Keratinocyte (primary cell): ENCODE results near the gene CSGALNACT2. TPM values are rescaled to one million over a fixed set of nuclear protein-coding genes. Genes with fewer than 3 reads are reported as not detected.

Source experiments
- DNase-seq: peaks from one replicate; pipeline ENCODE4 v3.0.0-alpha.2; 2011; ENCODE audit warnings: low read depth, missing footprints, low spot score
- FAIRE-seq: peaks from 2 replicates; lab custom pipeline; 2011; peaks lifted over from hg19 to GRCh38; lab: Jason Lieb, UNC
- H2AFZ ChIP-seq: 2 replicates; pipeline ENCODE4 v1.6.0; 2012; ENCODE audit warnings: low read length, control low read depth, inconsistent platforms; ENCODE audit not compliant: control insufficient read depth
- H3K27ac ChIP-seq: 2 replicates; pipeline ENCODE4 v1.5.1; 2011; ENCODE audit warnings: low read length; ENCODE audit not compliant: control insufficient read depth, insufficient read depth
- H3K27me3 ChIP-seq: 3 replicates; pipeline ENCODE4 v1.6.0; 2011; ENCODE audit warnings: low read length; ENCODE audit not compliant: control insufficient read depth, insufficient read depth; ENCODE audit errors: extremely low read depth
- H3K36me3 ChIP-seq, 2 experiments: 2 replicates in 1 of 2; 3 replicates in 1 of 2; pipeline ENCODE4 v1.5.1; 2011; ENCODE audit warnings: low read length in 2 of 2, mild to moderate bottlenecking in 1 of 2; ENCODE audit not compliant: control insufficient read depth in 2 of 2, insufficient read depth in 2 of 2; ENCODE audit errors: extremely low read depth in 1 of 2
- H3K4me1 ChIP-seq: 3 replicates; pipeline ENCODE4 v1.5.1; 2011; ENCODE audit warnings: low read length; ENCODE audit not compliant: control insufficient read depth, insufficient read depth; ENCODE audit errors: extremely low read depth
- H3K4me2 ChIP-seq: 3 replicates; pipeline ENCODE4 v1.6.0; 2011; ENCODE audit warnings: low read depth, low read length; ENCODE audit not compliant: control insufficient read depth, insufficient read depth; ENCODE audit errors: extremely low read depth
- H3K4me3 ChIP-seq, 3 experiments: fragments of 200-600 bp in 1 of 3; sonication (generic) in 1 of 3; 2 replicates in 2 of 3; 3 replicates in 1 of 3; pipeline ENCODE4 v1.5.1; 2011 to 2016; ENCODE audit warnings: low read length in 3 of 3, mild to moderate bottlenecking in 3 of 3, control low read depth in 2 of 3, inconsistent platforms in 1 of 3, low read depth in 1 of 3, mixed read lengths in 1 of 3, mixed run types in 1 of 3, moderate library complexity in 1 of 3; ENCODE audit not compliant: control insufficient read depth in 2 of 3, insufficient read depth in 2 of 3; ENCODE audit errors: extremely low read depth in 1 of 3
- H3K79me2 ChIP-seq: 2 replicates; pipeline ENCODE4 v1.6.0; 2012; ENCODE audit warnings: low read length; ENCODE audit not compliant: control insufficient read depth, insufficient read depth
- H3K9ac ChIP-seq: 3 replicates; pipeline ENCODE4 v1.6.0; 2011; ENCODE audit warnings: low read length; ENCODE audit not compliant: control insufficient read depth, insufficient read depth; ENCODE audit errors: extremely low read depth
- H3K9me1 ChIP-seq: 3 replicates; pipeline ENCODE4 v1.6.0; 2011; ENCODE audit warnings: low read length; ENCODE audit not compliant: control insufficient read depth, insufficient read depth; ENCODE audit errors: extremely low read depth
- H3K9me3 ChIP-seq: 2 replicates; pipeline ENCODE4 v1.5.1; 2012; ENCODE audit warnings: low read depth, low read length; ENCODE audit not compliant: control insufficient read depth
- H4K20me1 ChIP-seq: 3 replicates; pipeline ENCODE4 v1.6.0; 2011; ENCODE audit warnings: low read length; ENCODE audit not compliant: control insufficient read depth, insufficient read depth; ENCODE audit errors: extremely low read depth
- EZH2 ChIP-seq: IDR thresholded peaks from one replicate; pipeline ENCODE4 v1.6.1; 2012; ENCODE audit warnings: inconsistent platforms, mild to moderate bottlenecking, low read length, moderate library complexity
- dilution Hi-C: fragments of 300-500 bp; cut with MboI; formaldehyde crosslinking; loops from one replicate; pipeline ENCODE4 v1.7.0; 2020; ENCODE audit warnings: low sequenced_read_pairs; ENCODE audit not compliant: extremely low pct_ligation_motif_present
- polyA plus RNA-seq, 5 experiments: library from polyadenylated mRNA; depleted of rRNA in 3 of 5; stranded (reverse) in 3 of 5; stranded (forward) in 1 of 5; unstranded in 1 of 5; fragments of >200 nt; gene quantifications; 1 replicate in 1 of 5; 2 replicates in 3 of 5; 3 replicates in 1 of 5; pipeline versions ENCODE4 v1.2.1 to v1.2.3, GENCODE V29; 2011 to 2012; ENCODE audit warnings: missing spikeins in 2 of 5, low read depth in 1 of 5, low replicate concordance in 1 of 5
- TF ChIP-seq, protein P1 (sequence below), 3 experiments: IDR thresholded peaks in 1 of 3; conservative IDR thresholded peaks in 1 of 3; optimal IDR thresholded peaks in 1 of 3; 2 replicates in 2 of 3; 3 replicates in 1 of 3; pipeline versions ENCODE3 to v1.5.1; 2011; ENCODE audit warnings: low read length in 3 of 3, mild to moderate bottlenecking in 3 of 3, moderate library complexity in 2 of 3, control low read depth in 1 of 3, inconsistent platforms in 1 of 3; ENCODE audit not compliant: insufficient read depth in 2 of 3; ENCODE audit errors: extremely low read depth in 1 of 3

The CSGALNACT2 gene
- polyA plus RNA-seq, 1 donor (not counting 4 experiments of a cell fraction or from before 2014, with no cell fraction given): 19.7 TPM

DNA sequence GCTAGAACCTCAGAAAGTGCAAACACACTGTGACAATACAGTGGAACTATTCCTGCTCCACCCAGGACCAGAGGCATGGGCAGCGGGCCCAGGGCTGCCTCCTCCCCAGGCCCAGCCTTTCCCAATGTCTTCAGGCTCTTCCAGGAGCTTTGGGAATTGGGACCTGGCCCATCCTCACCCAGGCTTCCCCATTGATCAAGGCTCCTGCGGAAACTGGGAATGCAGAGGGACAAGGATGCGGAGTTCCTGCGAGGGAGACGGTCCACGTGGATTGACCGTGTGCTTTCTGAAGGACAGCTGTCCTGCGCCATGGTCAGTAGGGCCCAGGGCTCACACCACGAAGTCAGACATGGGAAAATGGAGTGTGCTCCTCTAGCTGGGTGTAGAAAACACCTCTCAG is 56.6 kb downstream of the CSGALNACT2 start:
- no peak overlapping the region for H2AFZ ChIP-seq
- H3K4me1 ChIP-seq: no peaks in the 10 kb centered on the region
- dilution Hi-C loops: no loop called here
- H3K36me3 ChIP-seq: peaks cover 0 to 1% of the 10 kb centered on the region in 2 experiments
- no peaks in the 10 kb centered on the region for H4K20me1 ChIP-seq
- no peaks in the 10 kb centered on the region for H3K27me3 ChIP-seq
- no peaks in the 10 kb centered on the region for H3K9me3 ChIP-seq
- DNase-seq (no peak), FAIRE-seq (no peak)
- no peak overlapping the region for H3K4me2 ChIP-seq
- H3K79me2 ChIP-seq: no peaks in the 10 kb centered on the region
- H3K4me3 ChIP-seq: no peak overlapping the region
- TF ChIP-seq, protein P1, sequence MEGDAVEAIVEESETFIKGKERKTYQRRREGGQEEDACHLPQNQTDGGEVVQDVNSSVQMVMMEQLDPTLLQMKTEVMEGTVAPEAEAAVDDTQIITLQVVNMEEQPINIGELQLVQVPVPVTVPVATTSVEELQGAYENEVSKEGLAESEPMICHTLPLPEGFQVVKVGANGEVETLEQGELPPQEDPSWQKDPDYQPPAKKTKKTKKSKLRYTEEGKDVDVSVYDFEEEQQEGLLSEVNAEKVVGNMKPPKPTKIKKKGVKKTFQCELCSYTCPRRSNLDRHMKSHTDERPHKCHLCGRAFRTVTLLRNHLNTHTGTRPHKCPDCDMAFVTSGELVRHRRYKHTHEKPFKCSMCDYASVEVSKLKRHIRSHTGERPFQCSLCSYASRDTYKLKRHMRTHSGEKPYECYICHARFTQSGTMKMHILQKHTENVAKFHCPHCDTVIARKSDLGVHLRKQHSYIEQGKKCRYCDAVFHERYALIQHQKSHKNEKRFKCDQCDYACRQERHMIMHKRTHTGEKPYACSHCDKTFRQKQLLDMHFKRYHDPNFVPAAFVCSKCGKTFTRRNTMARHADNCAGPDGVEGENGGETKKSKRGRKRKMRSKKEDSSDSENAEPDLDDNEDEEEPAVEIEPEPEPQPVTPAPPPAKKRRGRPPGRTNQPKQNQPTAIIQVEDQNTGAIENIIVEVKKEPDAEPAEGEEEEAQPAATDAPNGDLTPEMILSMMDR (optimal IDR thresholded peaks at IDR 0.05 in 1 of 3, IDR thresholded peaks at IDR 0.05 in 1 of 3, conservative IDR thresholded peaks at IDR 0.05 in 1 of 3; ENCODE audit: extremely low read depth in 1 of 3, insufficient read depth in 2 of 3, low read length in 3 of 3): no peak
- TF ChIP-seq EZH2: no peak
- no peak overlapping the region for H3K27ac ChIP-seq
- no peak overlapping the region for H3K9ac ChIP-seq
- H3K9me1 ChIP-seq: no peaks in the 10 kb centered on the region

DNA sequence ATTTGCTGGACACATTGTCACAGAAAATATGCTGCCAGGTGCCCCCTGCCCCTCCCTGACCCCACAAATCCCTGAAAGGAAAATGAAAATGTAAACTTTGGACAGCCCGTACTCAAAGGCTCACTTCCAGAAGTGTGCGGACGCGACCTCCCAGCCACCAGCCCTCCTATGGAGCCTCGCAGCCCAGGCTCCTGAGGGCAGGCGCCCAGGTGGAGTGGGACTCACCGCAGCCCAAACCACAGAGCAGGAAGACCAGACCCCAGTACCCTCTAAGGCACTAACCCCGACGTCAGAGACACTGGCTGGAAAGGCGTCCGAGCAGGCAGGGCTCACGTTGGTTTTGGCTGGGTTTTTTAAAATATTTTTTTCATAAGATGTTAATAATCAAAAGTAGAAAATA is 57.3 kb downstream of the CSGALNACT2 start:
- no peaks in the 10 kb centered on the region for H3K4me1 ChIP-seq
- H3K4me2 ChIP-seq: no peak overlapping the region
- H3K27me3 ChIP-seq: no peaks in the 10 kb centered on the region
- no peak overlapping the region for H3K9ac ChIP-seq
- H3K36me3 ChIP-seq: peaks cover 0 to 1% of the 10 kb centered on the region in 2 experiments
- H3K9me3 ChIP-seq: no peaks in the 10 kb centered on the region
- H2AFZ ChIP-seq: no peak overlapping the region
- TF ChIP-seq EZH2: no peak
- TF ChIP-seq, protein P1 (optimal IDR thresholded peaks at IDR 0.05 in 1 of 3, IDR thresholded peaks at IDR 0.05 in 1 of 3, conservative IDR thresholded peaks at IDR 0.05 in 1 of 3; ENCODE audit: extremely low read depth in 1 of 3, insufficient read depth in 2 of 3, low read length in 3 of 3): no peak
- H3K27ac ChIP-seq: no peak overlapping the region
- H3K79me2 ChIP-seq: no peaks in the 10 kb centered on the region
- DNase-seq (no peak), FAIRE-seq (no peak)
- no peaks in the 10 kb centered on the region for H3K9me1 ChIP-seq
- dilution Hi-C loops: no loop called here
- H4K20me1 ChIP-seq: no peaks in the 10 kb centered on the region
- H3K4me3 ChIP-seq: no peak overlapping the region
